OCI-LY7 (cell line): ENCODE data around the gene RNF214.

Source experiments
- EZH2phosphoT487 ChIP-seq: fragments of 200-600 bp; sonication (generic); IDR thresholded peaks from 2 replicates; pipeline ENCODE4 v1.6.1; 2018; ENCODE audit warnings: low read depth, borderline replicate concordance, mild to moderate bottlenecking, mixed run types, antibody characterized with exemption, low read length, moderate library complexity, mixed read lengths
- TF ChIP-seq, protein P1 (sequence below): fragments of 200-600 bp; sonication (generic); conservative IDR thresholded peaks from 2 replicates; pipeline ENCODE4 v1.5.1; 2014; ENCODE audit warnings: mild to moderate bottlenecking, antibody characterized with exemption, low read length, moderate library complexity, mixed read lengths

DNA sequence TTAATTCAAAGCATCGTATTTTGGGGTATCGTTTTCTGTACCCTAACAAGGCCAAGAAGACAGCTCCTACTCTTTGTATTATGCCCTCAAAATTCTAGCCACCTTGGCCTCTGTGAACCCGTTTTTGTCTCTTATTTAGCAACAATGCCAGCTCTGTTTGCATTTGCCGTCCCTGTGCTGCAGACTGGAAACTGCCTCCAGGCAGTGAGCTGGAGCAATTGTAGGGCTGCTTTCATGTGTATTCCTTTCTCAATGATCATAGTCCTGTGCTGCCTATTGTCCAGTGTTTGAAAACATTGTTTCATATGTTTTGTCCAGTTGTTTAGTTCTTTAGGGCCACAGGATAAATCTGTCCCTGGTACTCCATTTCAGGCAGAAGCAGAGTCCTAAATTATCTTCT lies 38.7 kb downstream of the RNF214 start:
- TF ChIP-seq, protein P1, sequence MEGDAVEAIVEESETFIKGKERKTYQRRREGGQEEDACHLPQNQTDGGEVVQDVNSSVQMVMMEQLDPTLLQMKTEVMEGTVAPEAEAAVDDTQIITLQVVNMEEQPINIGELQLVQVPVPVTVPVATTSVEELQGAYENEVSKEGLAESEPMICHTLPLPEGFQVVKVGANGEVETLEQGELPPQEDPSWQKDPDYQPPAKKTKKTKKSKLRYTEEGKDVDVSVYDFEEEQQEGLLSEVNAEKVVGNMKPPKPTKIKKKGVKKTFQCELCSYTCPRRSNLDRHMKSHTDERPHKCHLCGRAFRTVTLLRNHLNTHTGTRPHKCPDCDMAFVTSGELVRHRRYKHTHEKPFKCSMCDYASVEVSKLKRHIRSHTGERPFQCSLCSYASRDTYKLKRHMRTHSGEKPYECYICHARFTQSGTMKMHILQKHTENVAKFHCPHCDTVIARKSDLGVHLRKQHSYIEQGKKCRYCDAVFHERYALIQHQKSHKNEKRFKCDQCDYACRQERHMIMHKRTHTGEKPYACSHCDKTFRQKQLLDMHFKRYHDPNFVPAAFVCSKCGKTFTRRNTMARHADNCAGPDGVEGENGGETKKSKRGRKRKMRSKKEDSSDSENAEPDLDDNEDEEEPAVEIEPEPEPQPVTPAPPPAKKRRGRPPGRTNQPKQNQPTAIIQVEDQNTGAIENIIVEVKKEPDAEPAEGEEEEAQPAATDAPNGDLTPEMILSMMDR: no peak
- no peak for TF ChIP-seq EZH2phosphoT487
